Hepatocyte (in vitro differentiated cells): ENCODE results near the gene FALEC. TPM values are rescaled to one million over a fixed set of nuclear protein-coding genes. Genes with fewer than 3 reads are reported as not detected.

ENCODE experiments used
- DNase-seq: peaks from one replicate; pipeline ENCODE4 v3.0.0-alpha.2; 2016; ENCODE audit warnings: low spot score
- H2AFZ ChIP-seq: fragments of 200-600 bp; sonication (generic); 2 replicates; pipeline ENCODE4 v1.6.0; 2016; ENCODE audit warnings: antibody characterized with exemption, mild to moderate bottlenecking
- H3K27ac ChIP-seq: fragments of 200-600 bp; sonication (generic); 2 replicates; pipeline ENCODE4 v1.5.1; 2016; ENCODE audit warnings: mild to moderate bottlenecking
- H3K27me3 ChIP-seq: fragments of 200-600 bp; sonication (generic); 2 replicates; pipeline ENCODE4 v1.6.1; 2016
- H3K36me3 ChIP-seq: fragments of 200-600 bp; sonication (generic); replicated peaks from 2 replicates; pipeline ENCODE4 v1.5.1; 2016; ENCODE audit warnings: low read depth; ENCODE audit not compliant: insufficient read depth
- H3K4me1 ChIP-seq: fragments of 200-600 bp; sonication (generic); 2 replicates; pipeline ENCODE4 v1.5.1; 2016; ENCODE audit warnings: mild to moderate bottlenecking, moderate library complexity; ENCODE audit not compliant: insufficient read depth
- H3K4me2 ChIP-seq: fragments of 200-600 bp; sonication (generic); 2 replicates; pipeline ENCODE4 v1.6.0; 2016
- H3K4me3 ChIP-seq: fragments of 200-600 bp; sonication (generic); 2 replicates; pipeline ENCODE4 v1.5.1; 2016; ENCODE audit warnings: mild to moderate bottlenecking
- H3K79me2 ChIP-seq: fragments of 200-600 bp; sonication (generic); 2 replicates; pipeline ENCODE4 v1.6.0; 2017; ENCODE audit warnings: mild to moderate bottlenecking
- H3K9me2 ChIP-seq: fragments of 200-600 bp; sonication (generic); replicated peaks from 2 replicates; pipeline ENCODE4 v1.6.0; 2017; ENCODE audit warnings: mild to moderate bottlenecking; ENCODE audit not compliant: insufficient read depth
- H3K9me3 ChIP-seq: fragments of 200-600 bp; sonication (generic); 2 replicates; pipeline ENCODE4 v1.5.1; 2016; ENCODE audit warnings: low read depth, mild to moderate bottlenecking
- H4K20me1 ChIP-seq: fragments of 200-600 bp; sonication (generic); 2 replicates; pipeline ENCODE4 v1.6.0; 2016; ENCODE audit warnings: mild to moderate bottlenecking; ENCODE audit not compliant: insufficient read depth, poor library complexity, severe bottlenecking
- EZH2 ChIP-seq: fragments of 200-600 bp; sonication (generic); IDR thresholded peaks from 2 replicates; pipeline ENCODE4 v1.6.1; 2016; ENCODE audit warnings: antibody characterized with exemption, mild to moderate bottlenecking, borderline replicate concordance
- EZH2phosphoT487 ChIP-seq: fragments of 200-600 bp; sonication (generic); IDR thresholded peaks from one replicate; pipeline ENCODE4 v1.6.1; 2018; ENCODE audit warnings: antibody characterized with exemption, mild to moderate bottlenecking, low read depth, moderate library complexity; ENCODE audit not compliant: unreplicated experiment, severe bottlenecking
- WGBS: methylation state at CpG from one replicate; pipeline ENCODE4 v1.1.6; 2016; ENCODE audit warnings: low lambda C conversion rate; ENCODE audit errors: missing lambda C conversion rate; 5-methylcytosine and 5-hydroxymethylcytosine counted together
- polyA plus RNA-seq: library from polyadenylated mRNA; unstranded; fragments of >200 nt; fragmentation: Nextera tagmentation; extraction: Ambion mirVana; gene quantifications from 2 replicates; pipeline ENCODE4 v1.2.1, GENCODE V29; 2016
- total RNA-seq: library from RNA; depleted of rRNA; stranded (reverse); fragments of >200 nt; gene quantifications from 2 replicates; pipeline ENCODE4 v1.2.3, GENCODE V29; 2014
- TF ChIP-seq, protein P1 (sequence below): fragments of 200-600 bp; sonication (generic); IDR thresholded peaks from 2 replicates; pipeline ENCODE4 v1.5.1; 2016; ENCODE audit warnings: antibody characterized with exemption, mild to moderate bottlenecking; ENCODE audit not compliant: poor library complexity

Gene FALEC
- total and polyA plus RNA-seq, 2 experiments from 2014 or later, result 0.39 TPM; not detected in 1

GRCh38 chr1:150530491-150531159, 15.1 kb downstream of the FALEC start:
- no peak for TF ChIP-seq EZH2phosphoT487
- no peak for TF ChIP-seq EZH2
- TF ChIP-seq, protein P1, sequence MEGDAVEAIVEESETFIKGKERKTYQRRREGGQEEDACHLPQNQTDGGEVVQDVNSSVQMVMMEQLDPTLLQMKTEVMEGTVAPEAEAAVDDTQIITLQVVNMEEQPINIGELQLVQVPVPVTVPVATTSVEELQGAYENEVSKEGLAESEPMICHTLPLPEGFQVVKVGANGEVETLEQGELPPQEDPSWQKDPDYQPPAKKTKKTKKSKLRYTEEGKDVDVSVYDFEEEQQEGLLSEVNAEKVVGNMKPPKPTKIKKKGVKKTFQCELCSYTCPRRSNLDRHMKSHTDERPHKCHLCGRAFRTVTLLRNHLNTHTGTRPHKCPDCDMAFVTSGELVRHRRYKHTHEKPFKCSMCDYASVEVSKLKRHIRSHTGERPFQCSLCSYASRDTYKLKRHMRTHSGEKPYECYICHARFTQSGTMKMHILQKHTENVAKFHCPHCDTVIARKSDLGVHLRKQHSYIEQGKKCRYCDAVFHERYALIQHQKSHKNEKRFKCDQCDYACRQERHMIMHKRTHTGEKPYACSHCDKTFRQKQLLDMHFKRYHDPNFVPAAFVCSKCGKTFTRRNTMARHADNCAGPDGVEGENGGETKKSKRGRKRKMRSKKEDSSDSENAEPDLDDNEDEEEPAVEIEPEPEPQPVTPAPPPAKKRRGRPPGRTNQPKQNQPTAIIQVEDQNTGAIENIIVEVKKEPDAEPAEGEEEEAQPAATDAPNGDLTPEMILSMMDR, result no peak
- no peak for DNase-seq
- no peak overlapping the region for H3K27ac ChIP-seq
- H3K9me3 ChIP-seq, result no peaks in the 10 kb centered on the region
- H3K27me3 ChIP-seq, result no peaks in the 10 kb centered on the region
- peaks cover 6% of the 10 kb centered on the region for H3K4me1 ChIP-seq
- no peak overlapping the region for H3K4me2 ChIP-seq
- no peaks in the 10 kb centered on the region for H3K9me2 ChIP-seq
- no peaks in the 10 kb centered on the region for H3K79me2 ChIP-seq
- no peak overlapping the region for H3K4me3 ChIP-seq
- no peaks in the 10 kb centered on the region for H4K20me1 ChIP-seq
- H2AFZ ChIP-seq, result no peak overlapping the region
- no peaks in the 10 kb centered on the region for H3K36me3 ChIP-seq
- 93% methylated on average over 14 of the region's 14 CpGs for WGBS

DNA sequence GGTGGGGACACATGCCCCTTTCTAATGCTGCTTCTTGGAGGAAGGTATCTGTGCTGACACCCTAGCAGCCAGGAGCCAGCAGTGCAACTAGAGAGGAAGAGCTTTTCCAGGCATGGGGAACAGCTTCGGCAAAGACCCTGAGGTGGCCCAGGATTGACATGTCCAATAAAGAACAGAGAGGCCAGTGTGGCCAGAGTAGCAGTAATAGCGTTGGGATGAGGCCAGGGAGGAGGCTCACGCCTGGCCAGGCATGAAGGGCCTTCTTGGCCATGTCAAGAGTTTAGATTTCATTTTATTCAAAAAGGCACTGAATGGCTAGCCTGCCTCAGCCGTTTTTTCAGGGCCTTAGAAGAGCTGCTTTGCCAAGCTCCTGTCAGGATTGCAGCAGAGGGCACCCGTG, 17.3 kb downstream of the FALEC start:
- WGBS, result 69% methylated on average over 5 of the region's 5 CpGs
- H3K9me2 ChIP-seq, result no peaks in the 10 kb centered on the region
- H3K4me1 ChIP-seq, result peaks cover 6% of the 10 kb centered on the region
- H3K79me2 ChIP-seq, result no peaks in the 10 kb centered on the region
- H3K4me2 ChIP-seq, result peak overlapping the region; percentile 68
- no peak overlapping the region for H3K4me3 ChIP-seq
- H3K27ac ChIP-seq, result peak overlapping the region; percentile 73
- H3K9me3 ChIP-seq, result no peaks in the 10 kb centered on the region
- no peaks in the 10 kb centered on the region for H3K27me3 ChIP-seq
- DNase-seq, result no peak
- H2AFZ ChIP-seq, result no peak overlapping the region
- H3K36me3 ChIP-seq, result no peaks in the 10 kb centered on the region
- H4K20me1 ChIP-seq, result no peaks in the 10 kb centered on the region
- no peak for TF ChIP-seq EZH2
- TF ChIP-seq, protein P1, result no peak
- TF ChIP-seq EZH2phosphoT487, result no peak

- H3K27ac ChIP-seq, result no peak overlapping the region
- no peak for DNase-seq
- no peaks in the 10 kb centered on the region for H4K20me1 ChIP-seq
- no peak overlapping the region for H3K4me3 ChIP-seq
- H3K4me1 ChIP-seq, result peaks cover 6% of the 10 kb centered on the region
- no peaks in the 10 kb centered on the region for H3K27me3 ChIP-seq
- no peaks in the 10 kb centered on the region for H3K9me2 ChIP-seq
- H3K36me3 ChIP-seq, result no peaks in the 10 kb centered on the region
- H2AFZ ChIP-seq, result no peak overlapping the region
- H3K79me2 ChIP-seq, result no peaks in the 10 kb centered on the region
- WGBS, result 84% methylated on average over 6 of the region's 6 CpGs
- no peaks in the 10 kb centered on the region for H3K9me3 ChIP-seq
- no peak overlapping the region for H3K4me2 ChIP-seq
- TF ChIP-seq, protein P1, result no peak
- TF ChIP-seq EZH2, result no peak
- no peak for TF ChIP-seq EZH2phosphoT487
These were observed 18.4 kb downstream of the FALEC start for GRCh38 chr1:150534002-150534401.
